ENCODE data around the gene TFDP1. TPM values are rescaled to one million over a fixed set of nuclear protein-coding genes. Genes with fewer than 3 reads are reported as not detected.

Gene TFDP1
- total and polyA plus RNA-seq, 8 donors = 10.3 to 24.7 (median 17.9) TPM

DNA sequence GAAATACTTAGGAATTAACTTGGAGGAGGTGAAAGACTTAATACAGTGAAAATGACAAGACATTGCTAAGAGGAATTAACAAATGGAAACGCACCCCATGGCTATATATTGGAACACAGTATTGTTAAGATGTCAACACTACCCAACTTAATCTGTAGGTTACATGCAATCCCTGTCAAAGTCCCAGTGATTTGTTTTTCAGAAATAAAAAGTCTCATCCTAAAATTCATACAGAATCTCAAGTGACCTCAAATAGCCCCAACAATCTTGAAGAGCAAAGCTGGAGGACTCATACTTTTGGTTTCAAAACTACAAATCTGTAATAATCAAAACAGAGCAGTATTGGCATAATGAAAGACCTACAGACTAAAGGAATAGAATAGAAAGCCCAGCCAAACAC lies 60.2 kb downstream of the TFDP1 start:
- H3K36me3 ChIP-seq = no peaks in the 10 kb centered on the region
- H3K4me1 ChIP-seq = peaks cover 0 to 8% (median 4%) of the 10 kb centered on the region in 3 donors
- intact Hi-C loops (cut with DNase I) = no loop called here
- DNase-seq (no peak), ATAC-seq (no peak), FAIRE-seq (no peak)
- TF ChIP-seq CTCF (IDR thresholded peaks at IDR 0.05) = no peak
- H3K4me3 ChIP-seq = no peak overlapping the region
- no peaks in the 10 kb centered on the region for H3K9me3 ChIP-seq
- no peaks in the 10 kb centered on the region for H3K27me3 ChIP-seq
- 97 to 100% methylated on average over 1 of the region's 1 CpG for WGBS, 2 donors
- H3K27ac ChIP-seq = no peak overlapping the region

DNA sequence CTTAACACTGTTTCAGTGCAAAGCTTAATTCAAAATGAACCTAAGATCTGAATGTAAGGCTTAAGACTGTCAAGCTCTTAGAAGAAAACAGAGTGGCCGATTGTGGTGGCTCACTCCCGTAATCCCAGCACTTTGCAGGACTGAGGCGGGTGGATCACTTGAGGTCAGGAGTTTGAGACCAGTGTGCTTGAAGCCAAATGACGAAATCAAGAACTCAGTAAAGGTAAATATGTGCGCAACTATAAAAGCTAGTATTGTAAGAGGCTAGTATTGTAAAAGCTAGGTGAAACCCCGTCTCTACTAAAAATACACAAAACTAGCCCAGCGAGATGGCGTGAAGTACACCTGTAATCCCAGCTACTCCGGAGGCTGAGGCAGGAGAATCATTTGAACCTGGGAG lies 60.8 kb downstream of the TFDP1 start:
- Histone ChIP-seq H3K4me3 (no peak overlapping the region), H3K27me3 (no peaks in the 10 kb centered on the region), H3K9me3 (no peaks in the 10 kb centered on the region), H3K4me1 (peaks cover 0 to 8% (median 4%) of the 10 kb centered on the region in 3 donors), H3K36me3 (no peaks in the 10 kb centered on the region), H3K27ac (no peak overlapping the region)
- DNase-seq (peak in 1 of 6 donors; percentile 2), FAIRE-seq (no peak), ATAC-seq (no peak)
- intact Hi-C loops (cut with DNase I) = no loop called here
- 97% methylated on average over 9 of the region's 9 CpGs for WGBS, 2 donors
- no peak for TF ChIP-seq CTCF (IDR thresholded peaks at IDR 0.05)

DNA sequence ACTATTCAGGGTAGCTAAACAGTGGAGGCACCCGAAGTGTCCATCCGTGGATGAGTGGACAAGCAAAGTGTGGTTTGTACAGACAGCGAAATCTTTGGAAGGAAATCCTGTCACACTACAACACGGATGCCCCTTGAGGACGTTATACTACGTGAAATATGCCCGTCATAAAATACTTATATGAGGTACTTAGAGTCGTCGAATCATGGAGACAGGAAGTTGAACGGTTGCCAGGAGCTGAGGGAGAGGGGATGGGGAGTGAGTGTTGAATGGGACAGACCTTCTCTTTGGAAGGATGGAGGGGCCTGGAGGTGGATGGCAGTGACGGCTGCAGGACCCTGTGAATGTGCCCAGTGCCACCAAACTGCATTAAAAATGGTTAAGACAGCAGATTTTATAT lies 61.8 kb downstream of the TFDP1 start:
- FAIRE-seq = no peak
- DNase-seq = peak in 1 of 6 donors; percentile 20
- Histone ChIP-seq H3K27ac (no peak overlapping the region), H3K4me3 (no peak overlapping the region), H3K27me3 (no peaks in the 10 kb centered on the region), H3K9me3 (no peaks in the 10 kb centered on the region), H3K4me1 (peaks cover 0 to 8% (median 4%) of the 10 kb centered on the region in 3 donors), H3K36me3 (no peaks in the 10 kb centered on the region)
- no peak for TF ChIP-seq CTCF (IDR thresholded peaks at IDR 0.05)
- ATAC-seq = no peak
- intact Hi-C loops (cut with DNase I) = no loop called here
- 65 to 69% methylated on average over 11 of the region's 11 CpGs for WGBS, 2 donors

GRCh38 chr13:113646921-113647340 lies 62.4 kb downstream of the TFDP1 start:
- ATAC-seq (peak; percentile 3 to 33 (median 9)), DNase-seq (peak in 3 of 6 donors; percentile 21 to 69 (median 55)), FAIRE-seq (no peak)
- 47 to 48% methylated on average over 10 of the region's 10 CpGs for WGBS, 2 donors
- TF ChIP-seq CTCF (IDR thresholded peaks at IDR 0.05) = no peak
- Histone ChIP-seq H3K4me1 (peaks cover 0 to 8% (median 4%) of the 10 kb centered on the region in 3 donors), H3K36me3 (no peaks in the 10 kb centered on the region), H3K4me3 (no peak overlapping the region), H3K27ac (peak overlapping the region in 3 of 4 donors; percentile 19 to 81 (median 69)), H3K9me3 (no peaks in the 10 kb centered on the region), H3K27me3 (no peaks in the 10 kb centered on the region)
- intact Hi-C loops (cut with DNase I) = no loop called here

DNA sequence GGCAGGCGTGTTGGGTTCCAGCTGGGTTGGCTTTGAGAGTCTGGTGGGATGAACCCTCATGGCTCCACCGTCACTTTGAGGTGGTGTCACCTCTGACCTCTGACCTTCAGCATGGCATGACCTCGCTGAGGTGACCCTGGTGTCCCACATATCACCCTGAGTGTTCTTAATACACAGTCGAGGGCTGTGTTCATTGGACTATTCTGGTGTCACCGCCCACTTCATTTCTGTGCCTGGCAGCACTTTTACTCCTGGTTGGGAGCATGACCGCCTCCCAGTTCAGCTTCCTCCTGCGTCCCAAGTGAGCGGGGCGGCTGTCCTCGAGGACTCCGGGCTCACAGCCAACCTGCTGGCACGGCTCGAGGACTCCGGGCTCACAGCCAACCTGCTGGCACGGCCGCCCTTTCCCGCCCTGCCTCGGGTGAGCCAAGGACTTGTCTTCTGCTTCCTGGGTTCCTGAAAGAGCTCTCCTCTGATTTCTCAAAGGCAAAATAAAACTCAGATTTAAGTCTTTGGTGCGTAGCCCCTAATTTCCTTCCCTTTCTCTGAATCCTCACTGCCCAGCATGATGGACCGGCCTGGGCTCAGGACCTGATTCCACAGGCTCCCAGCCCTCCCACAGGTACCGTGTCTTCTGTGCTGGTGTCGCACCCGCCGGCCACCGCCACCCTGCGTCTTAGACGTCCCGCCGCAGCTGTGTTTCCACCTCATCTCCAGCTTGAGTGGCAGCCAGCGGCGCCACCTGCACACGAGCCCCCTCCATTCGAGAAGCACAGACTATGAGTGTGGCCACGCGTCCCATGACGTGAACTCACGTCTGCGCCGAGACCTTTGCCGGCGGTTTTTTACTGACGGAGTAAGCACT lies 63.0 kb downstream of the TFDP1 start:
- Histone ChIP-seq H3K4me3 (peak overlapping the region in 2 of 4 donors; percentile 23 to 35), H3K4me1 (peaks cover 0 to 8% (median 4%) of the 10 kb centered on the region in 3 donors), H3K9me3 (no peaks in the 10 kb centered on the region), H3K27me3 (no peaks in the 10 kb centered on the region), H3K36me3 (no peaks in the 10 kb centered on the region), H3K27ac (peak overlapping the region; percentile 56 to 81 (median 66))
- DNase-seq = peak; percentile 94 to 99 (median 98)
- intact Hi-C loops (cut with DNase I) = no loop called here
- TF ChIP-seq CTCF (IDR thresholded peaks at IDR 0.05) = no peak
- ATAC-seq = peak; percentile 91 to 97 (median 96)
- FAIRE-seq = peak; percentile 85
- WGBS, 2 donors = 28 to 39% methylated on average over 42 of the region's 42 CpGs
